Measurements from ENCODE around the gene FST.

- TF ChIP-seq IKZF3 (tag by site-specific recombination; IDR thresholded peaks at IDR 0.05) (no peak), CTCF (tag by site-specific recombination; IDR thresholded peaks at IDR 0.05) (no peak), REST (tag by site-specific recombination; IDR thresholded peaks at IDR 0.05) (no peak), HOXD13 (CRISPR knock-in tag; IDR thresholded peaks at IDR 0.05; ENCODE audit: borderline replicate concordance) (no peak), ZBTB21 (tag by site-specific recombination; IDR thresholded peaks at IDR 0.05) (no peak), ZNF223 (tag by site-specific recombination; IDR thresholded peaks at IDR 0.05) (no peak), ZNF133 (tag by site-specific recombination; IDR thresholded peaks at IDR 0.05) (no peak)
- TF ChIP-seq, protein P1, sequence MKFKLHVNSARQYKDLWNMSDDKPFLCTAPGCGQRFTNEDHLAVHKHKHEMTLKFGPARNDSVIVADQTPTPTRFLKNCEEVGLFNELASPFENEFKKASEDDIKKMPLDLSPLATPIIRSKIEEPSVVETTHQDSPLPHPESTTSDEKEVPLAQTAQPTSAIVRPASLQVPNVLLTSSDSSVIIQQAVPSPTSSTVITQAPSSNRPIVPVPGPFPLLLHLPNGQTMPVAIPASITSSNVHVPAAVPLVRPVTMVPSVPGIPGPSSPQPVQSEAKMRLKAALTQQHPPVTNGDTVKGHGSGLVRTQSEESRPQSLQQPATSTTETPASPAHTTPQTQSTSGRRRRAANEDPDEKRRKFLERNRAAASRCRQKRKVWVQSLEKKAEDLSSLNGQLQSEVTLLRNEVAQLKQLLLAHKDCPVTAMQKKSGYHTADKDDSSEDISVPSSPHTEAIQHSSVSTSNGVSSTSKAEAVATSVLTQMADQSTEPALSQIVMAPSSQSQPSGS (tag by site-specific recombination; IDR thresholded peaks at IDR 0.05; ENCODE audit: low read depth): no peak
- TF ChIP-seq, protein P2, sequence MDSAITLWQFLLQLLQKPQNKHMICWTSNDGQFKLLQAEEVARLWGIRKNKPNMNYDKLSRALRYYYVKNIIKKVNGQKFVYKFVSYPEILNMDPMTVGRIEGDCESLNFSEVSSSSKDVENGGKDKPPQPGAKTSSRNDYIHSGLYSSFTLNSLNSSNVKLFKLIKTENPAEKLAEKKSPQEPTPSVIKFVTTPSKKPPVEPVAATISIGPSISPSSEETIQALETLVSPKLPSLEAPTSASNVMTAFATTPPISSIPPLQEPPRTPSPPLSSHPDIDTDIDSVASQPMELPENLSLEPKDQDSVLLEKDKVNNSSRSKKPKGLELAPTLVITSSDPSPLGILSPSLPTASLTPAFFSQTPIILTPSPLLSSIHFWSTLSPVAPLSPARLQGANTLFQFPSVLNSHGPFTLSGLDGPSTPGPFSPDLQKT (IDR thresholded peaks at IDR 0.05; ENCODE audit: borderline replicate concordance, low read depth, low read length): no peak
These were observed 41.6 kb upstream of the FST start for GRCh38 chr5:53438486-53439472.
